H9 (cell line): ENCODE results near the gene ACSM3. TPM values are rescaled to one million over a fixed set of nuclear protein-coding genes. Genes with fewer than 3 reads are reported as not detected.

Experiments used
- DNase-seq: peaks from one replicate; pipeline ENCODE4 v3.0.0-alpha.2; 2017
- H2AFZ ChIP-seq: one replicate; pipeline ENCODE4 v1.6.1; 2013; ENCODE audit warnings: mild to moderate bottlenecking, low read length, control low read depth, moderate library complexity
- H2AK5ac ChIP-seq: 2 replicates; pipeline ENCODE4 v1.6.1; 2013; ENCODE audit warnings: low read length, control low read depth, mixed read lengths; ENCODE audit not compliant: insufficient read length
- H2BK120ac ChIP-seq: one replicate; pipeline ENCODE4 v1.6.1; 2013; ENCODE audit warnings: low read depth, mild to moderate bottlenecking, low read length, control low read depth, inconsistent platforms; ENCODE audit not compliant: poor library complexity, severe bottlenecking
- H2BK12ac ChIP-seq: 2 replicates; pipeline ENCODE4 v1.6.1; 2013; ENCODE audit warnings: low read length, control low read depth, mixed read lengths, low read depth; ENCODE audit not compliant: insufficient read length
- H2BK15ac ChIP-seq: 2 replicates; pipeline ENCODE4 v1.6.1; 2013; ENCODE audit warnings: low read depth, low read length, control low read depth
- H2BK20ac ChIP-seq: one replicate; pipeline ENCODE4 v1.6.1; 2013; ENCODE audit warnings: low read depth, mild to moderate bottlenecking, low read length, control low read depth, inconsistent platforms; ENCODE audit not compliant: poor library complexity, severe bottlenecking
- H2BK5ac ChIP-seq: 2 replicates; pipeline ENCODE4 v1.6.1; 2013; ENCODE audit warnings: low read length, control low read depth, mixed read lengths; ENCODE audit not compliant: insufficient read length
- H3K14ac ChIP-seq: 2 replicates; pipeline ENCODE4 v1.6.1; 2013; ENCODE audit warnings: low read length, control low read depth; ENCODE audit not compliant: insufficient read depth
- H3K18ac ChIP-seq: 2 replicates; pipeline ENCODE4 v1.6.1; 2013; ENCODE audit warnings: low read depth, mild to moderate bottlenecking, mixed read lengths, low read length, control low read depth; ENCODE audit not compliant: insufficient read length
- H3K23ac ChIP-seq: 2 replicates; pipeline ENCODE4 v1.6.1; 2013; ENCODE audit warnings: low read length, control low read depth, mixed read lengths, low read depth; ENCODE audit not compliant: insufficient read length
- H3K23me2 ChIP-seq: 2 replicates; pipeline ENCODE4 v1.6.1; 2013; ENCODE audit warnings: low read depth, mild to moderate bottlenecking, mixed read lengths, low read length, control low read depth; ENCODE audit not compliant: insufficient read length, poor library complexity, severe bottlenecking
- H3K27ac ChIP-seq: 2 replicates; pipeline ENCODE4 v1.5.1; 2013; ENCODE audit warnings: low read length, control low read depth, mixed read lengths, low read depth; ENCODE audit not compliant: insufficient read length
- H3K27me3 ChIP-seq: 2 replicates; pipeline ENCODE4 v1.6.1; 2013; ENCODE audit warnings: low read length, control low read depth, inconsistent platforms; ENCODE audit not compliant: insufficient read depth
- H3K4ac ChIP-seq: 2 replicates; pipeline ENCODE4 v1.6.1; 2013; ENCODE audit warnings: low read depth, mild to moderate bottlenecking, control low read depth, inconsistent platforms, low read length, moderate library complexity
- H3K4me1 ChIP-seq: 2 replicates; pipeline ENCODE4 v1.6.1; 2013; ENCODE audit warnings: low read length, control low read depth, inconsistent platforms; ENCODE audit not compliant: insufficient read depth
- H3K4me2 ChIP-seq: 2 replicates; pipeline ENCODE4 v1.6.1; 2013; ENCODE audit warnings: low read length, control low read depth, mixed read lengths; ENCODE audit not compliant: insufficient read length, insufficient read depth
- H3K56ac ChIP-seq: 2 replicates; pipeline ENCODE4 v1.6.1; 2013; ENCODE audit warnings: low read depth, mild to moderate bottlenecking, mixed read lengths, low read length, control low read depth; ENCODE audit not compliant: insufficient read length
- H3K79me1 ChIP-seq: 2 replicates; pipeline ENCODE4 v1.6.1; 2013; ENCODE audit warnings: low read depth, mild to moderate bottlenecking, moderate library complexity, low read length, control low read depth, inconsistent platforms; ENCODE audit not compliant: insufficient read depth, poor library complexity, severe bottlenecking
- H3K79me2 ChIP-seq: 2 replicates; pipeline ENCODE4 v1.6.1; 2013; ENCODE audit warnings: low read length, control low read depth, inconsistent platforms; ENCODE audit not compliant: insufficient read depth
- H3K9ac ChIP-seq: 2 replicates; pipeline ENCODE4 v1.6.1; 2013; ENCODE audit warnings: low read length, control low read depth, mixed read lengths; ENCODE audit not compliant: insufficient read length; ENCODE audit errors: extremely low read depth
- H3K9me3 ChIP-seq: one replicate; pipeline ENCODE4 v1.6.1; 2013; ENCODE audit warnings: low read depth, low read length, inconsistent platforms; ENCODE audit not compliant: control insufficient read depth
- H3T11ph ChIP-seq: one replicate; pipeline ENCODE4 v1.6.1; 2013; ENCODE audit warnings: mild to moderate bottlenecking, low read length, control low read depth, inconsistent platforms
- H4K20me1 ChIP-seq: one replicate; pipeline ENCODE4 v1.6.1; 2013; ENCODE audit not compliant: control insufficient read depth, insufficient read length, insufficient read depth
- H4K5ac ChIP-seq: 2 replicates; pipeline ENCODE4 v1.6.1; 2013; ENCODE audit warnings: low read depth, mild to moderate bottlenecking, mixed read lengths, low read length, control low read depth; ENCODE audit not compliant: insufficient read length
- H4K8ac ChIP-seq: replicated peaks from 2 replicates; pipeline ENCODE4 v1.6.1; 2013; ENCODE audit warnings: low read length, control low read depth, mixed read lengths, low read depth; ENCODE audit not compliant: insufficient read length
- H4K91ac ChIP-seq: 2 replicates; pipeline ENCODE4 v1.6.1; 2013; ENCODE audit warnings: low read depth, mild to moderate bottlenecking, moderate library complexity, mixed read lengths, low read length, control low read depth; ENCODE audit not compliant: insufficient read length
- H3K27ac Mint-ChIP-seq, 3 experiments: 2 replicates in 2 of 3; 3 replicates in 1 of 3; pipeline ENCODE4 v1.8.0; 2020 to 2021; ENCODE audit warnings: mixed read lengths in 3 of 3, mild to moderate bottlenecking in 1 of 3, moderate library complexity in 1 of 3
- H3K27me3 Mint-ChIP-seq: 2 replicates; pipeline ENCODE4 v1.8.0; 2021; ENCODE audit warnings: low read depth, mild to moderate bottlenecking, moderate library complexity, mixed read lengths
- H3K36me3 Mint-ChIP-seq, 3 experiments: 2 replicates in 2 of 3; 3 replicates in 1 of 3; pipeline ENCODE4 v1.8.0; 2020 to 2021; ENCODE audit warnings: low read depth in 3 of 3, mixed read lengths in 3 of 3; ENCODE audit not compliant: insufficient read depth in 1 of 3
- H3K4me1 Mint-ChIP-seq, 2 experiments: 2 replicates each; pipeline ENCODE4 v1.8.0; 2020; ENCODE audit warnings: mixed read lengths in 2 of 2
- H3K4me3 Mint-ChIP-seq, 2 experiments: 2 replicates in 1 of 2; 3 replicates in 1 of 2; pipeline ENCODE4 v1.8.0; 2020 to 2021; ENCODE audit warnings: mild to moderate bottlenecking in 2 of 2, mixed read lengths in 2 of 2, moderate library complexity in 1 of 2
- H3K9me3 Mint-ChIP-seq, 2 experiments: 2 replicates in 1 of 2; 3 replicates in 1 of 2; pipeline ENCODE4 v1.8.0; 2020; ENCODE audit warnings: mild to moderate bottlenecking in 2 of 2, mixed read lengths in 2 of 2, moderate library complexity in 1 of 2
- WGBS: extraction: QIAGEN DNeasy Blood & Tissue Kit; methylation state at CpG from one replicate; pipeline ENCODE4 v1.1.7; 2013; ENCODE audit warnings: missing lambda C conversion rate, low lambda C conversion rate, mixed read lengths; ENCODE audit not compliant: insufficient read length; ENCODE audit errors: extremely low coverage; 5-methylcytosine and 5-hydroxymethylcytosine counted together
- total RNA-seq: library from RNA; stranded (reverse); gene quantifications from 2 replicates; pipeline ENCODE4 v1.2.1, GENCODE V29; 2021
- TF ChIP-seq, protein P1 (sequence below): fragments of 200-600 bp; sonication (generic); conservative IDR thresholded peaks from 3 replicates; pipeline ENCODE4 v1.8.0; 2021; ENCODE audit warnings: antibody characterized with exemption, mild to moderate bottlenecking

Gene ACSM3
- total RNA-seq, 1 experiment from 2014 or later, result 3.1 TPM

DNA sequence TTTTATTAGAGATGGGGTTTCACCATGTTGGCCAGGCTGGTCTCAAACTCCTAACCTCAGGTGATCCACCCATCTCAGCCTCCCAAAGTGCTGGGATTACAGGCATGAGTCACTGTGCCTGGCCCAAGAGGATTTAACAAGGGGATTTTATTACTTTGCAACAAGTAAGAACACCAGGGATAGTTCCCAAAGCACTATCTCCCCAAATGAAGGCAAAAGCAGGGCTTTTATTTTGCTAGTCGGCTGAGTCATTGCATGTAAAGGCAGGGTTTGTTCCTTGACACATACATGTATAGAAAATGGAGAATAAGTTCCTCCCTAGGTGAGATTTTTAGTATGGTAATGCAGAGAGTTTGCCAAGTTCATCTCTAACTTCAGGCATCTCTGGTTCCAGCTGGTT is 66.6 kb downstream of the ACSM3 start:
- Histone ChIP-seq H2BK5ac (no peak overlapping the region), H3K9me3 (no peaks in the 10 kb centered on the region), H2AFZ (no peak overlapping the region), H3K4me1 (no peaks in the 10 kb centered on the region), H3K14ac (no peak overlapping the region), H3K79me1 (no peaks in the 10 kb centered on the region), H3K9ac (no peak overlapping the region), H3K56ac (no peak overlapping the region), H2BK12ac (no peak overlapping the region), H3K4ac (no peak overlapping the region), H3K23ac (no peak overlapping the region), H3K27me3 (no peaks in the 10 kb centered on the region), H3K23me2 (no peaks in the 10 kb centered on the region), H3K4me2 (no peak overlapping the region), H3K27ac (no peak overlapping the region), H2AK5ac (no peak overlapping the region), H3T11ph (no peak overlapping the region), H3K18ac (no peak overlapping the region), H4K20me1 (no peaks in the 10 kb centered on the region), H3K79me2 (no peaks in the 10 kb centered on the region), H4K91ac (no peak overlapping the region), H4K5ac (no peak overlapping the region), H4K8ac (no peak overlapping the region), H2BK120ac (no peak overlapping the region), H2BK15ac (no peak overlapping the region), H2BK20ac (no peak overlapping the region)
- H3K4me1 Mint-ChIP-seq, result no peaks in the 10 kb centered on the region
- H3K36me3 Mint-ChIP-seq, result peaks cover 9 to 37% (median 33%) of the 10 kb centered on the region in 3 experiments; a peak in 6 of 7 replicates
- no peak overlapping the region for H3K4me3 Mint-ChIP-seq
- H3K9me3 Mint-ChIP-seq, result no peaks in the 10 kb centered on the region
- no peak for DNase-seq
- H3K27me3 Mint-ChIP-seq, result no peaks in the 10 kb centered on the region
- TF ChIP-seq, protein P1, sequence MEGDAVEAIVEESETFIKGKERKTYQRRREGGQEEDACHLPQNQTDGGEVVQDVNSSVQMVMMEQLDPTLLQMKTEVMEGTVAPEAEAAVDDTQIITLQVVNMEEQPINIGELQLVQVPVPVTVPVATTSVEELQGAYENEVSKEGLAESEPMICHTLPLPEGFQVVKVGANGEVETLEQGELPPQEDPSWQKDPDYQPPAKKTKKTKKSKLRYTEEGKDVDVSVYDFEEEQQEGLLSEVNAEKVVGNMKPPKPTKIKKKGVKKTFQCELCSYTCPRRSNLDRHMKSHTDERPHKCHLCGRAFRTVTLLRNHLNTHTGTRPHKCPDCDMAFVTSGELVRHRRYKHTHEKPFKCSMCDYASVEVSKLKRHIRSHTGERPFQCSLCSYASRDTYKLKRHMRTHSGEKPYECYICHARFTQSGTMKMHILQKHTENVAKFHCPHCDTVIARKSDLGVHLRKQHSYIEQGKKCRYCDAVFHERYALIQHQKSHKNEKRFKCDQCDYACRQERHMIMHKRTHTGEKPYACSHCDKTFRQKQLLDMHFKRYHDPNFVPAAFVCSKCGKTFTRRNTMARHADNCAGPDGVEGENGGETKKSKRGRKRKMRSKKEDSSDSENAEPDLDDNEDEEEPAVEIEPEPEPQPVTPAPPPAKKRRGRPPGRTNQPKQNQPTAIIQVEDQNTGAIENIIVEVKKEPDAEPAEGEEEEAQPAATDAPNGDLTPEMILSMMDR, result no peak
- no CpG with 5 or more reads among the region's 1 CpG for WGBS
- H3K27ac Mint-ChIP-seq, result no peak overlapping the region
